OCI-LY1 (cell line): ENCODE data around the gene ZNF248.

Experiments
- CTCF ChIP-seq: fragments of 200-600 bp; sonication (generic), shearing (Covaris generic); IDR thresholded peaks from 2 replicates; pipeline ENCODE4 v1.5.1; 2017; ENCODE audit warnings: mild to moderate bottlenecking, antibody characterized with exemption, low read length, moderate library complexity, mixed read lengths
- EZH2 ChIP-seq: fragments of 200-600 bp; sonication (generic), shearing (Covaris generic); IDR thresholded peaks from 2 replicates; pipeline ENCODE4 v1.8.0; 2017; ENCODE audit warnings: borderline replicate concordance, mixed run types, mild to moderate bottlenecking, antibody characterized with exemption, low read length, moderate library complexity, mixed read lengths

GRCh38 chr10:37737336-37737735 is 120.1 kb downstream of the ZNF248 start:
- no peak for TF ChIP-seq CTCF
- no peak for TF ChIP-seq EZH2
